Measurements from ENCODE around the gene ADAMTS17.
"Not testable (repeated sequence)": the region's sequence is repeated elsewhere in the genome, so short reads cannot be mapped to it uniquely, and the experiment has no call there.

The ADAMTS17 gene

GRCh38 chr15:99961011-99961441 is 380.7 kb downstream of the ADAMTS17 start:
- no peak for DNase-seq

GRCh38 chr15:99959326-99959725 is 382.4 kb downstream of the ADAMTS17 start:
- DNase-seq: no peak

DNA sequence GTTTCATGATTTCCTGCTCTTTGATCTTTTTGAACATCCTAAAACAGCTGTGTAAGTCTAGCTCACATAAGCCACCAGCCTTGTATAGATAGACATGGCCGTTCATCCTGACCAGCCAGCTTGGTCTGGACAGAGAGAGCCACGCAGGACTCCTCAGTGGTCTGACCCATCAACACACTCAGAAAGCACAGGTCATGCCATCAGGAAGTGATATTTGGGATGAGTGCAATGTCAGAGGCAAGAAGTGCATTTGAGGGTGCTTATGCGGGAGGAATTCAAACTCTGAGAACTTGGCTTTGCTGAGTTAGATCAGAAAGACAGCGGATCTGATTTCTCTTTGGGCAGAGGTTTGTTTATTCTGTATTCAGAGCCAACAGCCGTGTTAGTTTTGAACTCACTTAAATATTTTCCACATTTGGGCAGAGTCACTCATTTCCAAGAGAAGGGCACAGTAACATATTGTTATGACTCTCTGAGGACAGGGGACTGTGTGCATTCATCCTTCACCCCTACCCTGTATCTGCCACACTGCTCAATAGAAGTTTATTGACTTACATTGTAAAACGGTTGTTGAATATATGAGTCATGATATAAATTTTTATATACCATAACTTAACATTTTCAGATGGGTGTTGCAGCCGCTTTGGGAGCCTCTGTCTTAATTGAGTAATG is 383.2 kb downstream of the ADAMTS17 start:
- DNase-seq: no peak

GRCh38 chr15:99957642-99958013 is 384.1 kb downstream of the ADAMTS17 start:
- no peak for DNase-seq

DNA sequence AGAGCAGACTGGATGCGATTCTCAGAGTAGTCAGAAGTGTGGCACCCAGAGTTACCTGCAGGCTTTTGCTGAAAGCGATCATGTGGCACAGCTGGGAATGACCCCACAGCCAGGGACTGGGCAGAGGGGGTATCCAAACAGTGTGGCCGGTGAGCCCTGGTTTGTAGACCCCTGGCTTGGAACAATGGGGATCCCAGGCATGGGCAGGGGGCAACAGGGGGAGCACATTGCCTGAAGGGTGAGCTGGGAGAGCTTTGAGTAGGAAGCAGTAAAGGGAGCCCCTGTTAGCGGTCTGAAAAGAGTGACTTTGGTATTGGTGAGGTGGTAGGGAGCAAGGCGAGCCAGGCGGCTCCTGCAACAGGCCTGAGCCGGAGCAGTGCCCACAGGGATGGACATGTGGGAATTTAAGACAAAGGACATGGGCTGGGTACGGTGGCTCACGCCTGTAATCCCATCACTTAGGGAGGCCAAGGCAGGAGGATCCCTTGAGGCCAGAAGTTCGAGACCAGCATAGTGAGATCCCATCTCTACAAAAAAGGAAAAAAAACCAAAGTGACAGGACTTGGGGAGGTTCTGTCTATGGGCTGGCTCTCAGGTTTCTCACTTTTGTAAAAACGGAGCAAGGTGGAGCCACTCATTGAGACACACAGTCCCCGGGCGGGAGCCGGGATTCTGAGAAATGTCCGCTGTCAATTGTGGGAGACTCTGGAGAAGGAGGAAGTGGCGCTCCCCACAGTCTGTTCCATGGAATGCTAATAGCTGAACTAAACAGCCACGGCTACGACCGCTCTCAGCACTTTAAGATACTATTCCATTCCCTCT is 384.7 kb downstream of the ADAMTS17 start:
- no peak for DNase-seq

DNA sequence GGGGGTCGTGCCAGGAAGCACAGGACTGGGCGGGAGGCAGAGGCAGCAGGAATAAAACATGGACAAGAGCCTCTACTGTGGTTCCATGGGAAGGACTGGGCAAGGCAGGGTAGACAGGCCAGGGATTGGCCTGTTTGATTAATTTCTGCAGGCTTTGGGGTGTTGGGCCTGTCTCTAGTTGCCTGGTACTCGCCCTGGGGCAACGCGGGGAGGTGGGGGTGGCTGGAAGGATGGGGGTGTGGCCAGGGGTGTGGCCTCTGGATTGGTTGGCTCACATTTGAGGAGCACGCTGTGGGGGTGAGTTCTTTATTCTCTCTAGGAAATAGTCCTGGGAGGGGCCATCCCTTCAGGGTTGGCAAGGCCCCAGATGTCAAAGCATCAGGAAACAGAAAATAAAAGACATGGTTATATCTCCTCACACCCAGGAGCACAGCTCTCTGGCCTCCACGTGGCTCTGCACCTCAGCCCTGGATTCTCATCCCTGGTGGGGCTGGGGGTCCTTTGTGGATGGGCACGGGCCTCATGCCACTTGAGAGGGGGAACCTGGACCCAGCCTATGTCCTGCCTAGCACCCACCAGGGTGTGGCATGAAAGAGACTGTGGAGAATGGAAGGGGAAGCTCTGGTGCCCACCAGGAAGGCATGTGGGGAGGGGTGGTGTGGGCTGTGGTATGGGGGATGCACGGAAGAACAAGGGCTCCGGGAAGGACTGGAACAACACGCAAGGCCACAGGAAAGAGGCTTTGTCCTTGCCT is 385.6 kb downstream of the ADAMTS17 start:
- no peak for DNase-seq

GRCh38 chr15:99955532-99955931 is 386.2 kb downstream of the ADAMTS17 start:
- no peak for DNase-seq

DNA sequence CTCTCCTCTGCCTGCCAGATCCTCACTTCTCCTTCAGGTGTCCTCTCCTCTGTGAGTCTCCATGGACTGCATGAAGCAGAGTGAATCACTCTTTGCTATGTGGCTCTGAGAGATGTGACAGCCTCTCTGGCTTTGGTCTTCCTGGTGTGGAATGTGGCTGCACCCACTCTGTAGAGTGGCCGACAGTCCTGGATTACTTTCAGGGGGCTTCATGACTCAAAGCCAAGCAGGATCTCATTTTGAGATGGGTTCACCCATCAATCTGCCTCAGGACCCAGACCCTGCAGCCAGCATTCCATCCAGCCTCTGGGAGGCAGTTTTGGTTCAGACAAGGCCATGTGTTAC is 386.6 kb downstream of the ADAMTS17 start:
- no peak for DNase-seq

DNA sequence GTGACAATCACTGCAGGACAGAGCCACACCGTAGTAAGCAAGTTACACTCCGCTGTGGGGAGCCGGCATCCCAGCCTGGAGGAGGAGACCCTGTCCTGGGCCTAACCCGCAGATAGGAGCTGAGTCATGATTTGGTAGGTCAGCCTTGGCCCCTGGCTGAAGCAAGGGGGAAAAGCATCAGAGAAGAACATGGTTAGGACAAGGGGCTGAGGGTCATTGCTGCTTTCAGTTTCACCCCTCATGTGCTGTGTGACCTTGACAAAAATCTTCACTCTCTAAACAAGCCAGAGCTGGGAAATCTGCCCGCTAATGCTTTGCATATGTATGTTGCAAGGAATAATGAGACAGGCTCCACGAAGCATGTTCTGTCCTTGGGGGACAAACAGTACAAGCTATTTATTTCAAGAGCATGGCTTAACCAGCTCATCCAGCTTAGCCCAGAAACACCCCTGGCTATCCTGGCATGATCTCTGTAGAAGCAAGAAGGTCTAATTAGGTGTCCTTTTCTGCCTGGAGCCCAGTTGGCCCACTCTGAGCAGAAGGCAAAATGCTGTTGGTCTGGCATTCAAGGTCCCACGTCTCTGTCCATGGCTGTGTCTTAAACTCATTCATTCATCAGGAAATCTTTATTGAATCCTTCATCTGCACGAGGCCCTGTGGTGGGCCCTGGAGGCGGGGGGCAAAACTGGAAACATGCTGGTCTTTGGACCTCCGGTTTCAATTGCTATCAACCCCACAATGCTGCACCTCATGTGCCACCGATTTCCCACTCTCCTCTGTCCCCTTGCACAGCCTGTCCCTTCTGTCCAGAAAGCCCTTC is 387.2 kb downstream of the ADAMTS17 start:
- DNase-seq: no peak

GRCh38 chr15:99953886-99954285 is 387.9 kb downstream of the ADAMTS17 start:
- DNase-seq: no peak

GRCh38 chr15:99951511-99951910 is 390.3 kb downstream of the ADAMTS17 start:
- DNase-seq: no peak

- no peak for DNase-seq
Measured at GRCh38 chr15:99944131-99944530, 397.6 kb downstream of the ADAMTS17 start.

GRCh38 chr15:99943466-99943865 is 398.3 kb downstream of the ADAMTS17 start:
- DNase-seq: no peak

DNA sequence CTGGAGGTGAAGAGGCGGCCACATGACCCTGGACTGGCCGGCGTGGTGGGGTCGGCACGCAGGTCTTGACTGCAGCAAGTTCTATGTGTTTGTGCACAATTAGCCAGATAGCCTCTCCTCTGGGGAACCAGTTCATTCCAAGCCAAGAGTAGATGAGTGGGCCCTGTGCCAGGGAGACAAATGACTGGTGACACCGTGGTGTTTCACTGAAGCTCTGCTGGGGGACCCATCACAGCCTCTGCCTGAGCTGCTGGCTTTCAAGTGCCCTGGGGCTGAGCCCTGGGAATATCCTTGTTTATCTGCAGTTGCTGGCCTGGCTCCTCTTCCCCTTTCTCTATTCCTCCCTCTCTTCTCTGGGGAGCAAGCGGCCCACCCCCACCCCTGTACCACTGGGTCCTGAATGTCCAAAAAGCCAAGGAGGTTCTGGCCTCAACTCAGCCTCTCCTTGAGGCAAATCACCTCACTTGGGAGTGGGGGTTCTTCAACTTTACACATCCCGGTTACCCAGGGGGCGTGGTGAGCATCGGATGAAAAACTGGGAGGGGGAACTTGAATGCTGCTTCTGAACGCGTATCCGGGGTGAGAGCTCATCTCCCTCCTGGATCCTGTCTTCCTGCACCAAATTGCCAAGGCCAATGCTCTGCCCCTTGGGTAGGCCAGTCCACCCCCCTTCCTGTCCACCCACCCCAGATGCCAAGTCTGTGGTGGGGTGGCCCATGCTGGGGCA is 408.9 kb downstream of the ADAMTS17 start:
- no peak for DNase-seq

DNA sequence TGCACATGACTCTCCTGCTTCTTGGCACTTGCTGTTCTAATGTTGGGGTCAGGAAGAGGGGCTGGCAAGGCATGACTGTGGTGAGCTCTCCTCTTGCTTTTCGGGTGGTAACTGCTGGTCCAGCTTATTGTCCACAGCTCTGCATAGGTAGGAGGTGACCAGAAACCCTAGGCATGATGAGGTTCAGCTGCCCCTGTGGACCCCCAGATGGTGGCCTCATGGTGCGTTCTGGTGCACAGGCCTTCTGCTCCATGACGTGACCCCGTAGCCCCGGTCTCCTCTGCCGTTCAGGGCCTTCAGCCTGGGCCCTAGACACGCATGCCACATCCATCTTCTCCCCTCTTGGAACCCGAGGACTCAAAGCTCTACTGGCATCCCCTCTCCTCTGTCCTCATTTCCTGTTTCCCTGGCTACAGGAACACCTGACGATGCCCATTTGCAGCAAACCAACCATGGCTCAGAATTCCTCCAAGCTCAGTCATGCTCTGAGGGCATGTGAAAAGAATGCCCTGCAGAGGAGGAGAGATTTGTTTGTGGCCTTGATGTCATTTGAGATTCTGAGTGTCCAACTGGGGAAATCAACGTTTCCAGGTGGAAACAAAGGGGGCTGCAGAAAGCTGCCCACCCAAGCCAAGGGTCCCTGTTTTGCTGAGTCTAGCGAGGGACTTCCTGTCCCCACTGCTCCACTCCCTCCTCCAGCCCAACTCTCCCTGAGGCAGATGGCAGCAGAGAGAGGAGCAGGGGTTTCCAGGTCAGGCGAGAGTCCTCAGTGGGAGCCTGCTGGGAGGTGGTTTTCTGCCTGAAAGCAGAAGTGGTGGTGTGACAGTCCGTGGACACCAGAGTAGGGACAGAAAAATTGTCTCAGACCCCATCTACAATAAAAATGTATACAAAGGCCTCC is 409.8 kb downstream of the ADAMTS17 start:
- no peak for DNase-seq

DNA sequence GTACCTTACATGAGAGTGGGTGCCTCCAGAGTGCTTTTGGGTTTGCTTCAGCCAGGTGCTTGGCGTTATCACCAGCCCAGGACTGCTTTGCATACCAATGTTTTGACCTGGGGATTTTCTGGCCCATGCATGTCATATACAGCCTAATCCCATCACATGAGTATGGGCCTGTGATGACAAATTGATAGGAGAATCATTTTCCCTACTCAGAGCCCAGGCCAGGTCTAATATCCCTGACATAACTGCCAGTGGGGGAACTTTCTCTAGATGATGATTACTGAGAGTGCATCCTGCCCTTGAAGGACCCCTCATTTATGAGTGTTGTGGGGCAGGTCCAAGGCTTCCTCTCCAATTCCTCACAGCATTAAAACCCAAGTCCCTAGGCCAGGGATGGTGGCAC is 411.1 kb downstream of the ADAMTS17 start:
- no peak for DNase-seq

DNA sequence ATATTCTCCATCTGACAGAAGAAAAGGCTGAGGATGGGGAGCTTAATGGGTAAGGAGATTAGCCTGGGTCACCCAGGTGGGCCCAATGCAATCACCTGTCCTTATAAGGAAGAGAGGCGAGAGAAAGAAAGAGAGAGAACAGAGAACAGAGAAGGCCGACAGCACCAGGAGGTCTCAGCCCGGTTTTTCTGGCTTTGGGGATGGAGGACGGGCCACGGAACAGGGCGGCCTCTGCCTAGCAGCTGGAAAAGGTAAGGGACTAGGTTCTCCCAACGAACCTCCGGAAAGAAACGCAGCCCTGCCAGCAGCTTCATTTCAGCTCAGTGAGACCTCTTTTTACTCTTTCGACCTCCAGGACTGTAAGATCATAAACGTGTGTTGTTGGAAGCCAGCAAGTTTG is 412.5 kb downstream of the ADAMTS17 start:
- no peak for DNase-seq

- no peak for DNase-seq
Measured at GRCh38 chr15:99928429-99928981, 413.3 kb downstream of the ADAMTS17 start.

DNA sequence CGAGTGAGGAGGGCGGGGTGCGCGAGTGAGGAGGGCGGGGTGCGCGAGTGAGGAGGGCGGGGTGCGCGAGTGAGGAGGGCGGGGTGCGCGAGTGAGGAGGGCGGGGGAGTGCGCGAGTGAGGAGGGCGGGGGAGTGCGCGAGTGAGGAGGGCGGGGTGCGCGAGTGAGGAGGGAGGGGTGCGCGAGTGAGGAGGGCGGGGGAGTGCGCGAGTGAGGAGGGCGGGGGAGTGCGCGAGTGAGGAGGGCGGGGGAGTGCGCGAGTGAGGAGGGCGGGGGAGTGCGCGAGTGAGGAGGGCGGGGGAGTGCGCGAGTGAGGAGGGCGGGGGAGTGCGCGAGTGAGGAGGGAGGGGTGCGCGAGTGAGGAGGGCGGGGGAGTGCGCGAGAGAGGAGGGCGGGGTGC is 415.2 kb downstream of the ADAMTS17 start:
- DNase-seq: not testable (repeated sequence)

DNA sequence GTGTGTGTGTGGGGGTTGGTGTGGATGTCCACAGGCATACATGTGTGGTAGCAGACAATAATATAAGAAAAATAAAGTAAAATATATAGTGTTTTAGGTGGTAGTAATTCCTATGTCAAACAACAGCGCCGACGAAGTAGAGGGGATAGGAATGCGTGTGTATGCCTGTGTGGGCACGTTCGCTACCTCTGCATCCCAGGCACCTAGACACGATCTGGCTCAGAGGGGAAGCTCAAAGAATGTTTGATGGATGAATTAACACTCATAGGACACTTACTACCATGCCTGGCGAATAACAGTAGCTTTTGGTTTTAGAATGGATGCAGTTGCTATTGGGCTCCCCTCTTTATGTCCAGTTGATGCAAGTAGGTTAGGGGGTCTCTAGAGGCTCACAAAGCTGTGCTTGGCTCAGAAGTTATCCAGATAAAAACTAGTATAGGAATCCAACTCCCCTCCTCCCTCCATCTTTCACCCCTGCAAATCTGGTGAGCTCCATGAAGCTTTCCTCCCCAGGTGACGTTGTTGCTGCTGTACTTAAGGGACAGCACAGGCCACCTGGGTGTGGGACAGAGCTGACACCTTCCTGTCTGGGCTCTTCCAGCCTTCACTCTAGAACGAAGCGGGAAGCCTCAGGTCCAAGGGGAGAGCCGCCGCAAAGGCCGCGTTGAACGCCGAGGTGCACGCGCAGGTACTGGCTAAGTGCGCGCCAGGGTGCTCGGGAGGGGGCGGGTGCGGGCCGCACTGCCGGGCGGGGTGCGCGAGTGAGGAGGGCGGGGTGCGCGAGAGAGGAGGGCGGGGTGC is 415.9 kb downstream of the ADAMTS17 start:
- DNase-seq: no peak
